GM12878 (cell line): Measurements from ENCODE around the gene ZNF284.

ENCODE experiments used
- CHD4 ChIP-seq: fragments of 200-600 bp; sonication (generic); IDR thresholded peaks from 2 replicates; pipeline ENCODE4 v1.6.1; 2016; ENCODE audit warnings: mild to moderate bottlenecking
- GABPA ChIP-seq: IDR thresholded peaks from 2 replicates; pipeline ENCODE4 v1.6.1; 2014; ENCODE audit warnings: antibody characterized with exemption, low read depth, mild to moderate bottlenecking, inconsistent platforms
- MXI1 ChIP-seq: fragments of 150-350 bp; IDR thresholded peaks from 2 replicates; pipeline ENCODE4 v1.6.1; 2011; ENCODE audit warnings: low read depth, mild to moderate bottlenecking, inconsistent platforms, low read length, improper control_type of control experiment
- TF ChIP-seq, protein P1 (sequence below): IDR thresholded peaks from 2 replicates; pipeline ENCODE4 v1.6.1; 2012; ENCODE audit warnings: mild to moderate bottlenecking, low read depth, low read length
- TF ChIP-seq, protein P2 (sequence below), 3 experiments: IDR thresholded peaks in 2 of 3; conservative IDR thresholded peaks in 1 of 3; 2 replicates each; pipeline ENCODE4 v1.5.1; 2011; ENCODE audit warnings: low read depth in 3 of 3, low read length in 3 of 3, mild to moderate bottlenecking in 3 of 3, control low read depth in 2 of 3, moderate library complexity in 2 of 3, inconsistent platforms in 1 of 3, mixed read lengths in 1 of 3; ENCODE audit not compliant: control insufficient read depth in 2 of 3, insufficient read depth in 1 of 3; ENCODE audit errors: extremely low read depth in 1 of 3

DNA sequence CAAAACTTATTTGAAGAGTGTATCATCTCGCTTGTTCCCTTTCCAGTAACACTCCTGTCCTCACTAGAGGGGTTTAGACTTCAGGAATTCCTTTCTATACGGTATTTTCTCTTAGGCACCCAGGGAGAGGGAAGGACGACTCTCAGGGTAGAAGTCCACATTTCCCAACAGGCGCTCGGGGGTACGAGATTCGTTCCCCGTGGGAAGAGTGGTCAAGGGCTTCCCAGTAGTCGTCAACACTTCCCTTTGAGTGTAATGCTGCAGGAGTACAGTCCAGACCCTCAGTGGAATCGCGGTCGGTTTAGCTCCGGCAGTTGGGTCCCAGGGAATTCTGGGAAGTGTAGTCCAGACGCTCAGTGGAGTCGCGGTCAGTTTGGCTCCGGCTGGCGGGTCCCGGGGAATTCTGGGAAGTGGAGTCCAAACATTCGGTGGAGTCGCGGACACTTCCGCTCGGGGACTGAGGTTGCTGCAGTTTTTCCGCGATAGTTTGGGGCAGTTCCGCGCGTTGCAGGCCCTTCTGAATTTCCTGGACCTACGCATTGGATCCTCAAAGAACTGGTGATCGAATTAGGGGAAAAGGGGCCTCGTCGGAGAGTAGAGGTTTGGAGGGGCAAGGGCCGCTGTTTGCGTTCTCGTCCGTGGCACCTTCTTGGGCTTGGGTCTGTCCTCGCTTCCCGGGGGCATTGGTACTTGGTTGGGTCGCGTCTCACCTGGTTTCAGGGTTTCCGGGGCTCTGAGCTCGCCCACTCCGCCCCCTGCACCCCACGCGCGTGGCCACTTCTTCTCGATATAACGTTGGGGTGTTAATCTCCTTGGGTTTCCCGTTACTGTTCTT, 22.2 kb downstream of the ZNF284 start, which contains the start of gene ZNF224:
- TF ChIP-seq, protein P1, sequence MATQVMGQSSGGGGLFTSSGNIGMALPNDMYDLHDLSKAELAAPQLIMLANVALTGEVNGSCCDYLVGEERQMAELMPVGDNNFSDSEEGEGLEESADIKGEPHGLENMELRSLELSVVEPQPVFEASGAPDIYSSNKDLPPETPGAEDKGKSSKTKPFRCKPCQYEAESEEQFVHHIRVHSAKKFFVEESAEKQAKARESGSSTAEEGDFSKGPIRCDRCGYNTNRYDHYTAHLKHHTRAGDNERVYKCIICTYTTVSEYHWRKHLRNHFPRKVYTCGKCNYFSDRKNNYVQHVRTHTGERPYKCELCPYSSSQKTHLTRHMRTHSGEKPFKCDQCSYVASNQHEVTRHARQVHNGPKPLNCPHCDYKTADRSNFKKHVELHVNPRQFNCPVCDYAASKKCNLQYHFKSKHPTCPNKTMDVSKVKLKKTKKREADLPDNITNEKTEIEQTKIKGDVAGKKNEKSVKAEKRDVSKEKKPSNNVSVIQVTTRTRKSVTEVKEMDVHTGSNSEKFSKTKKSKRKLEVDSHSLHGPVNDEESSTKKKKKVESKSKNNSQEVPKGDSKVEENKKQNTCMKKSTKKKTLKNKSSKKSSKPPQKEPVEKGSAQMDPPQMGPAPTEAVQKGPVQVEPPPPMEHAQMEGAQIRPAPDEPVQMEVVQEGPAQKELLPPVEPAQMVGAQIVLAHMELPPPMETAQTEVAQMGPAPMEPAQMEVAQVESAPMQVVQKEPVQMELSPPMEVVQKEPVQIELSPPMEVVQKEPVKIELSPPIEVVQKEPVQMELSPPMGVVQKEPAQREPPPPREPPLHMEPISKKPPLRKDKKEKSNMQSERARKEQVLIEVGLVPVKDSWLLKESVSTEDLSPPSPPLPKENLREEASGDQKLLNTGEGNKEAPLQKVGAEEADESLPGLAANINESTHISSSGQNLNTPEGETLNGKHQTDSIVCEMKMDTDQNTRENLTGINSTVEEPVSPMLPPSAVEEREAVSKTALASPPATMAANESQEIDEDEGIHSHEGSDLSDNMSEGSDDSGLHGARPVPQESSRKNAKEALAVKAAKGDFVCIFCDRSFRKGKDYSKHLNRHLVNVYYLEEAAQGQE, result no peak
- TF ChIP-seq, protein P2, sequence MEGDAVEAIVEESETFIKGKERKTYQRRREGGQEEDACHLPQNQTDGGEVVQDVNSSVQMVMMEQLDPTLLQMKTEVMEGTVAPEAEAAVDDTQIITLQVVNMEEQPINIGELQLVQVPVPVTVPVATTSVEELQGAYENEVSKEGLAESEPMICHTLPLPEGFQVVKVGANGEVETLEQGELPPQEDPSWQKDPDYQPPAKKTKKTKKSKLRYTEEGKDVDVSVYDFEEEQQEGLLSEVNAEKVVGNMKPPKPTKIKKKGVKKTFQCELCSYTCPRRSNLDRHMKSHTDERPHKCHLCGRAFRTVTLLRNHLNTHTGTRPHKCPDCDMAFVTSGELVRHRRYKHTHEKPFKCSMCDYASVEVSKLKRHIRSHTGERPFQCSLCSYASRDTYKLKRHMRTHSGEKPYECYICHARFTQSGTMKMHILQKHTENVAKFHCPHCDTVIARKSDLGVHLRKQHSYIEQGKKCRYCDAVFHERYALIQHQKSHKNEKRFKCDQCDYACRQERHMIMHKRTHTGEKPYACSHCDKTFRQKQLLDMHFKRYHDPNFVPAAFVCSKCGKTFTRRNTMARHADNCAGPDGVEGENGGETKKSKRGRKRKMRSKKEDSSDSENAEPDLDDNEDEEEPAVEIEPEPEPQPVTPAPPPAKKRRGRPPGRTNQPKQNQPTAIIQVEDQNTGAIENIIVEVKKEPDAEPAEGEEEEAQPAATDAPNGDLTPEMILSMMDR (IDR thresholded peaks at IDR 0.05 in 2 of 3, conservative IDR thresholded peaks at IDR 0.05 in 1 of 3; ENCODE audit: control insufficient read depth in 2 of 3, extremely low read depth in 1 of 3, insufficient read depth in 1 of 3, low read depth in 3 of 3, low read length in 3 of 3), result no peak
- TF ChIP-seq MXI1 (no peak), CHD4 (no peak), GABPA (peak; percentile 89)
